Liver (tissue), 9 donors: ENCODE results near the gene POLN. TPM values are rescaled to one million over a fixed set of nuclear protein-coding genes. Genes with fewer than 3 reads are reported as not detected.

Experiments used
- DNase-seq: peaks from one replicate; pipeline ENCODE4 v3.0.0-alpha.2; 2017; ENCODE audit warnings: low spot score
- H3K27ac ChIP-seq, 2 donors: one replicate each; pipeline ENCODE4 v1.7.0; 2013; ENCODE audit warnings: inconsistent platforms in 2 of 2, low read length in 2 of 2, control low read depth in 1 of 2, low read depth in 1 of 2, mild to moderate bottlenecking in 1 of 2
- H3K27me3 ChIP-seq, 4 donors: one replicate each; pipeline versions ENCODE4 v1.6.1 to v1.7.0; 2013; ENCODE audit warnings: low read length in 3 of 4, inconsistent platforms in 1 of 4, mild to moderate bottlenecking in 1 of 4, moderate library complexity in 1 of 4; ENCODE audit not compliant: control insufficient read depth in 4 of 4, insufficient read depth in 4 of 4
- H3K36me3 ChIP-seq, 4 donors: one replicate each; pipeline versions ENCODE4 v1.6.1 to v1.7.0; 2013; ENCODE audit warnings: low read length in 3 of 4, mild to moderate bottlenecking in 3 of 4, low read depth in 1 of 4, moderate library complexity in 1 of 4; ENCODE audit not compliant: control insufficient read depth in 4 of 4, insufficient read depth in 3 of 4
- H3K4me1 ChIP-seq, 4 donors: one replicate each; pipeline versions ENCODE4 v1.6.1 to v1.7.0; 2013; ENCODE audit warnings: low read length in 3 of 4, mild to moderate bottlenecking in 3 of 4, moderate library complexity in 1 of 4; ENCODE audit not compliant: control insufficient read depth in 4 of 4, insufficient read depth in 4 of 4
- H3K4me3 ChIP-seq, 3 donors: one replicate each; pipeline versions ENCODE4 v1.6.1 to v1.7.0; 2013; ENCODE audit warnings: low read length in 3 of 3, control low read depth in 1 of 3, low read depth in 1 of 3, mild to moderate bottlenecking in 1 of 3
- H3K9ac ChIP-seq, 2 donors: one replicate each; pipeline ENCODE4 v1.7.0; 2013; ENCODE audit warnings: low read length in 2 of 2, mild to moderate bottlenecking in 2 of 2, moderate library complexity in 2 of 2, control low read depth in 1 of 2, low read depth in 1 of 2
- H3K9me3 ChIP-seq, 4 donors: one replicate each; pipeline versions ENCODE4 v1.6.1 to v1.7.0; 2013; ENCODE audit warnings: low read length in 3 of 4; ENCODE audit not compliant: control insufficient read depth in 4 of 4
- ATF3 ChIP-seq: IDR thresholded peaks from 2 replicates; pipeline ENCODE4 v1.6.1; 2016; ENCODE audit warnings: antibody characterized with exemption
- EGR1 ChIP-seq, 2 donors: IDR thresholded peaks; 2 replicates each; pipeline ENCODE4 v1.6.1; 2016 to 2018; ENCODE audit warnings: antibody characterized with exemption in 2 of 2, low read depth in 2 of 2
- FOXA1 ChIP-seq: IDR thresholded peaks from 2 replicates; pipeline ENCODE4 v1.6.1; 2016; ENCODE audit warnings: antibody characterized with exemption
- FOXA2 ChIP-seq: IDR thresholded peaks from 2 replicates; pipeline ENCODE4 v1.6.1; 2016; ENCODE audit warnings: antibody characterized with exemption
- GABPA ChIP-seq, 2 donors: IDR thresholded peaks in 1 of 2; conservative IDR thresholded peaks in 1 of 2; 2 replicates each; pipeline ENCODE4 v1.6.1; 2016; ENCODE audit warnings: antibody characterized with exemption in 2 of 2, mild to moderate bottlenecking in 1 of 2, moderate library complexity in 1 of 2
- HNF4A ChIP-seq, 2 donors: conservative IDR thresholded peaks; 2 replicates each; pipeline ENCODE4 v1.6.1; 2016; ENCODE audit warnings: antibody characterized with exemption in 2 of 2, mild to moderate bottlenecking in 2 of 2
- HNF4G ChIP-seq: IDR thresholded peaks from 2 replicates; pipeline ENCODE4 v1.6.1; 2016; ENCODE audit warnings: antibody characterized with exemption
- JUND ChIP-seq, 2 donors: IDR thresholded peaks; 2 replicates each; pipeline ENCODE4 v1.6.1; 2016; ENCODE audit warnings: antibody characterized with exemption in 2 of 2
- NR2F2 ChIP-seq: IDR thresholded peaks from 2 replicates; pipeline ENCODE4 v1.6.1; 2016; ENCODE audit warnings: antibody characterized with exemption
- RAD21 ChIP-seq, 2 donors: IDR thresholded peaks; 2 replicates each; pipeline ENCODE4 v1.6.1; 2016; ENCODE audit warnings: antibody characterized with exemption in 2 of 2, mild to moderate bottlenecking in 2 of 2
- REST ChIP-seq: IDR thresholded peaks from 2 replicates; pipeline ENCODE4 v1.6.1; 2016; ENCODE audit warnings: antibody characterized with exemption, mild to moderate bottlenecking
- RXRA ChIP-seq, 2 donors: IDR thresholded peaks; 2 replicates each; pipeline ENCODE4 v1.6.1; 2017 to 2018; ENCODE audit warnings: antibody characterized with exemption in 2 of 2, mild to moderate bottlenecking in 1 of 2
- SP1 ChIP-seq: IDR thresholded peaks from 2 replicates; pipeline ENCODE4 v1.6.1; 2018; ENCODE audit warnings: antibody characterized with exemption, mild to moderate bottlenecking
- TAF1 ChIP-seq: conservative IDR thresholded peaks from 2 replicates; pipeline ENCODE4 v1.6.1; 2016; ENCODE audit warnings: antibody characterized with exemption, mild to moderate bottlenecking
- YY1 ChIP-seq: IDR thresholded peaks from 2 replicates; pipeline ENCODE4 v1.6.1; 2016; ENCODE audit warnings: antibody characterized with exemption, mild to moderate bottlenecking
- ZBTB33 ChIP-seq: IDR thresholded peaks from 2 replicates; pipeline ENCODE4 v1.6.1; 2016; ENCODE audit warnings: antibody characterized with exemption
- WGBS: extraction: QIAGEN DNeasy Blood & Tissue Kit; methylation state at CpG from one replicate; pipeline ENCODE4 v1.1.7; 2013; 5-methylcytosine and 5-hydroxymethylcytosine counted together
- polyA plus RNA-seq, 2 donors: library from polyadenylated mRNA; stranded (reverse) in 1 of 2; unstranded in 1 of 2; fragments of 200-250 nt in 1 of 2; fragments of >200 nt in 1 of 2; fragmentation: Nextera tagmentation in 1 of 2; extraction: Ambion mirVana in 1 of 2; gene quantifications; one replicate each; pipeline versions ENCODE4 v1.2.1 to v1.2.3, GENCODE V29; 2013 to 2015
- total RNA-seq, 2 donors: library from RNA; depleted of rRNA; stranded (reverse); fragments of >200 nt; gene quantifications; one replicate each; pipeline ENCODE4 v1.2.3, GENCODE V29; 2014
- TF ChIP-seq, protein P1 (sequence below): fragments of 150-350 bp; IDR thresholded peaks from 2 replicates; pipeline ENCODE4 v1.5.1; 2017; ENCODE audit warnings: improper control_type of control experiment, low read depth, low read length; ENCODE audit not compliant: missing input control
- TF ChIP-seq, protein P2 (sequence below): IDR thresholded peaks from 2 replicates; pipeline ENCODE4 v1.6.1; 2016; ENCODE audit warnings: antibody characterized with exemption
- donor health status: healthy.
- donor health status: healthy.
- donor health status: healthy.
- donor health status: healthy.
- donor health status: healthy.

The POLN gene
- total and polyA plus RNA-seq, 4 donors: 0.44 to 2.3 (median 1.4) TPM

GRCh38 chr4:2047781-2048581, 193.9 kb downstream of the POLN start:
- H3K36me3 ChIP-seq: no peaks in the 10 kb centered on the region
- peaks cover 0 to 9% (median 2%) of the 10 kb centered on the region in 4 donors for H3K27me3 ChIP-seq
- no peaks in the 10 kb centered on the region for H3K9me3 ChIP-seq
- H3K9ac ChIP-seq: no peak overlapping the region
- DNase-seq: peak; percentile 19
- H3K27ac ChIP-seq: no peak overlapping the region
- no peak overlapping the region for H3K4me3 ChIP-seq
- WGBS: 90% methylated on average over 25 of the region's 25 CpGs
- H3K4me1 ChIP-seq: no peaks in the 10 kb centered on the region
- no peak for TF ChIP-seq ZBTB33
- no peak for TF ChIP-seq REST
- TF ChIP-seq FOXA2: no peak
- no peak for TF ChIP-seq HNF4A (conservative IDR thresholded peaks at IDR 0.05)
- TF ChIP-seq, protein P1, sequence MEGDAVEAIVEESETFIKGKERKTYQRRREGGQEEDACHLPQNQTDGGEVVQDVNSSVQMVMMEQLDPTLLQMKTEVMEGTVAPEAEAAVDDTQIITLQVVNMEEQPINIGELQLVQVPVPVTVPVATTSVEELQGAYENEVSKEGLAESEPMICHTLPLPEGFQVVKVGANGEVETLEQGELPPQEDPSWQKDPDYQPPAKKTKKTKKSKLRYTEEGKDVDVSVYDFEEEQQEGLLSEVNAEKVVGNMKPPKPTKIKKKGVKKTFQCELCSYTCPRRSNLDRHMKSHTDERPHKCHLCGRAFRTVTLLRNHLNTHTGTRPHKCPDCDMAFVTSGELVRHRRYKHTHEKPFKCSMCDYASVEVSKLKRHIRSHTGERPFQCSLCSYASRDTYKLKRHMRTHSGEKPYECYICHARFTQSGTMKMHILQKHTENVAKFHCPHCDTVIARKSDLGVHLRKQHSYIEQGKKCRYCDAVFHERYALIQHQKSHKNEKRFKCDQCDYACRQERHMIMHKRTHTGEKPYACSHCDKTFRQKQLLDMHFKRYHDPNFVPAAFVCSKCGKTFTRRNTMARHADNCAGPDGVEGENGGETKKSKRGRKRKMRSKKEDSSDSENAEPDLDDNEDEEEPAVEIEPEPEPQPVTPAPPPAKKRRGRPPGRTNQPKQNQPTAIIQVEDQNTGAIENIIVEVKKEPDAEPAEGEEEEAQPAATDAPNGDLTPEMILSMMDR: no peak
- TF ChIP-seq FOXA1: no peak
- TF ChIP-seq YY1: no peak
- TF ChIP-seq JUND (IDR thresholded peaks at IDR 0.05): no peak
- TF ChIP-seq HNF4G: no peak
- TF ChIP-seq ATF3: no peak
- TF ChIP-seq SP1: no peak
- no peak for TF ChIP-seq GABPA (IDR thresholded peaks at IDR 0.05 in 1 of 2, conservative IDR thresholded peaks at IDR 0.05 in 1 of 2)
- TF ChIP-seq RAD21 (IDR thresholded peaks at IDR 0.05): no peak
- TF ChIP-seq RXRA (IDR thresholded peaks at IDR 0.05): no peak
- TF ChIP-seq TAF1: no peak
- no peak for TF ChIP-seq EGR1 (IDR thresholded peaks at IDR 0.05; ENCODE audit: low read depth in 2 of 2)
- no peak for TF ChIP-seq NR2F2
- TF ChIP-seq, protein P2, sequence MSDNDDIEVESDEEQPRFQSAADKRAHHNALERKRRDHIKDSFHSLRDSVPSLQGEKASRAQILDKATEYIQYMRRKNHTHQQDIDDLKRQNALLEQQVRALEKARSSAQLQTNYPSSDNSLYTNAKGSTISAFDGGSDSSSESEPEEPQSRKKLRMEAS: no peak
